Esophagus muscularis mucosa (tissue), 4 donors: ENCODE results near the gene ZC2HC1B. TPM values are rescaled to one million over a fixed set of nuclear protein-coding genes. Genes with fewer than 3 reads are reported as not detected.

Experiments
- DNase-seq: peaks from one replicate; pipeline ENCODE4 v3.0.0-alpha.2; 2017; ENCODE audit errors: extremely low spot score
- H3K27ac ChIP-seq, 4 donors: fragments of 200-600 bp; sonication (generic); replicated peaks in 1 of 4; 1 replicate in 3 of 4; 2 replicates in 1 of 4; pipeline ENCODE4 v1.5.1; 2016 to 2019; ENCODE audit warnings: mild to moderate bottlenecking in 1 of 4
- H3K27me3 ChIP-seq, 4 donors: fragments of 200-600 bp; sonication (generic); one replicate each; pipeline versions ENCODE4 v1.5.1 to v1.6.0; 2016 to 2019
- H3K36me3 ChIP-seq, 4 donors: fragments of 200-600 bp; sonication (generic); one replicate each; pipeline ENCODE4 v1.5.1; 2016 to 2019
- H3K4me1 ChIP-seq, 4 donors: fragments of 200-600 bp; sonication (generic); one replicate each; pipeline ENCODE4 v1.5.1; 2016 to 2019
- H3K4me3 ChIP-seq, 4 donors: fragments of 200-600 bp; sonication (generic); 1 replicate in 2 of 4; 2 replicates in 2 of 4; pipeline ENCODE4 v1.5.1; 2016 to 2019; ENCODE audit warnings: mild to moderate bottlenecking in 4 of 4, moderate library complexity in 1 of 4
- H3K9me3 ChIP-seq, 4 donors: fragments of 200-600 bp; sonication (generic); 1 replicate in 3 of 4; 2 replicates in 1 of 4; pipeline ENCODE4 v1.5.1; 2016 to 2019
- EP300 ChIP-seq: sonication (generic); formaldehyde crosslinking; IDR thresholded peaks from one replicate; pipeline ENCODE4 v1.6.1; 2017; ENCODE audit warnings: antibody characterized with exemption
- POLR2A ChIP-seq: fragments of 450-650 bp; IDR thresholded peaks from one replicate; pipeline ENCODE4 v1.6.1; 2017; ENCODE audit warnings: antibody characterized with exemption, moderate library complexity, mild to moderate bottlenecking, low read depth
- POLR2AphosphoS5 ChIP-seq, 2 donors: sonication (generic); formaldehyde crosslinking; IDR thresholded peaks; one replicate each; pipeline ENCODE4 v1.6.1; 2017; ENCODE audit warnings: antibody characterized with exemption in 2 of 2
- WGBS: methylation state at CpG from one replicate; pipeline ENCODE4 v1.1.5; 2018; 5-methylcytosine and 5-hydroxymethylcytosine counted together
- intact Hi-C: fragments of 100-400 bp; cut with DNase I; formaldehyde crosslinking; loops from one replicate; pipeline ENCODE4 v1.15.1; 2023
- total RNA-seq, 4 donors: library from RNA; depleted of rRNA; stranded (reverse); fragments of >200 nt; gene quantifications; one replicate each; pipeline versions ENCODE4 v1.1.0 to v1.2.1, GENCODE V29; 2016
- TF ChIP-seq, protein P1 (sequence below), 3 experiments: fragments of 200-600 bp in 2 of 3; fragments of 450-650 bp in 1 of 3; sonication (generic) in 2 of 3; IDR thresholded peaks; one replicate each; pipeline ENCODE4 v1.5.1; 2017 to 2019; ENCODE audit warnings: antibody characterized with exemption in 3 of 3, mild to moderate bottlenecking in 2 of 3, moderate library complexity in 1 of 3

Gene ZC2HC1B
- total RNA-seq, 4 donors from 2014 or later = not detected

DNA sequence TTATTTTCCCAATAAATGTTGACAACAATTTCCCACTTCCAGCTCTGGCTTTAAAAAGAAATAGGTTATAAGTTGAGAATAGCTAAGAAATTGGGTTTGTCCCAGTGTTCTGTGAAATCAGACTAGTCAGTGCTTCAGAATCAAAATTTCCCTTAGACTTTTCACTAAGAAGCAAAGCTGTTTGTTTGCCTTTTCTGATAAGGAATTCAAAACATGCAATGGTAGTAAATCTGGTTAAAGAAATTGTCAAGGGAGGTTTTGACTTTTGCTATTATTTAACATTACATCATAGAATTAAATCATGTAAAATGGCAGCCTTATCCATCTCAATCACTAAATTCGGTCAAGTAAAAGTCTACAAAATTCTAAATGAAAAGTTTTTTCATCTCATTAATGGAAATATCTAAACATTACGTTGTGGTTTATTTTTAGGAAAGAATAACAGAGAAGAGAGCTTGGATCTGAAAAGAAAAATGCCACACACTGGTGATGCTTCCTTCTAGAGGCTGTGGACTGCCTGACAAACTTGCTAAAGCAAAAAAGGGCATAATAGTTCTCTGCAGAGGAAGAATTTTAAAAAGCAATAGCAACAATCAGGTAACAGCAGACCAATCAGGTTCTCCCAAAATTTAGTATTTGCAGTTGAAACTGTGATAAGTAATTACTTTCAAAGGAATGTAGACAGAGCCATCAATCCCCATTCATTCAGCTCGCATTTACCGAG lies 107.4 kb downstream of the ZC2HC1B start:
- H3K4me1 ChIP-seq = peaks cover 0 to 8% (median 2%) of the 10 kb centered on the region in 4 donors
- H3K27ac ChIP-seq = no peak overlapping the region
- no peak for DNase-seq
- intact Hi-C loops = no loop called here
- H3K27me3 ChIP-seq = no peaks in the 10 kb centered on the region
- no peak for TF ChIP-seq POLR2A
- 54% methylated on average over 4 of the region's 4 CpGs for WGBS
- H3K4me3 ChIP-seq = no peak overlapping the region
- H3K9me3 ChIP-seq = no peaks in the 10 kb centered on the region
- H3K36me3 ChIP-seq = no peaks in the 10 kb centered on the region

DNA sequence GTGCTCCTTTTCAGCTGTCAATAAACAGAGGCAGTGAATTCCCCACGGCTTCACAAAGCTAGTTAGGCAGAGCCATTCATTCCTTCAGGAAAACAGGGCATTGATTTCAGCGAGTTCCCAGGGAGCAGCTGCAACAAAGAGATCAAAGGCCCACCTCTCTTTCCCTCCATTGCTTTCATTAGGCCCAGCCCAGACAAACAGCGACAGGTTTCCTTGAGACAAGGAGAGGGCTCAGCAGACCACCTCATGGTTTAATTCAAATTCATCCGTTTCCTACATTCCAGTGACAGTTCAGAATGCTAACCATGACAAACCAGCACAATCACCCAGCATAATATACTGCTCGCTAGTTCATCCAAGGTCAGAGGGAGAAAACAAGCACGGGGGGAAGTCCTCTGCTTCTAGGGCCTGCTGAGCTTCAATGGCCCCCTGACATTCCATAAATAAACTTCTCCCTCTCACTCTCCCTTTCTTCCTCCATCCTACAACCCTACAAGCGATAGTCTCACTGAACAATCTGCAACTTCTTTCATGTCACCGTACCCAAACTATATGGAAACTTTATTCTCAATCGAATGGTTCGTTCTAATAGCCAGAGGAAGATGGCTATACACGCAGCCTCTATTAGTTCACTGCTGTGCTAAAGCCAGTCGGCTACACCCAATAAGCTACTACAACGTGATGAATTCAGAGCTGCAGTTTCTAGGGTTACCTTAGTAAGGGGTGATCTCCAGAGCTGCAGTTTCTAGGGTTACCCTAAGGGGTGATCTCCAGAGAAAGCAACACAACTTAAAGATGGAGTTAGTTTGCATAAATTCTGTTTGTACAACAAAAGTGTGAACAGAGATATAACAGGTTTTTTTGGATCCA lies 109.1 kb downstream of the ZC2HC1B start:
- Histone ChIP-seq H3K4me3 (no peak overlapping the region), H3K36me3 (no peaks in the 10 kb centered on the region), H3K27me3 (no peaks in the 10 kb centered on the region), H3K9me3 (no peaks in the 10 kb centered on the region), H3K4me1 (peaks cover 0 to 8% (median 2%) of the 10 kb centered on the region in 4 donors), H3K27ac (no peak overlapping the region)
- DNase-seq = no peak
- no peak for TF ChIP-seq POLR2AphosphoS5 (IDR thresholded peaks at IDR 0.05)
- WGBS = 74% methylated on average over 13 of the region's 13 CpGs
- intact Hi-C loops = no loop called here

DNA sequence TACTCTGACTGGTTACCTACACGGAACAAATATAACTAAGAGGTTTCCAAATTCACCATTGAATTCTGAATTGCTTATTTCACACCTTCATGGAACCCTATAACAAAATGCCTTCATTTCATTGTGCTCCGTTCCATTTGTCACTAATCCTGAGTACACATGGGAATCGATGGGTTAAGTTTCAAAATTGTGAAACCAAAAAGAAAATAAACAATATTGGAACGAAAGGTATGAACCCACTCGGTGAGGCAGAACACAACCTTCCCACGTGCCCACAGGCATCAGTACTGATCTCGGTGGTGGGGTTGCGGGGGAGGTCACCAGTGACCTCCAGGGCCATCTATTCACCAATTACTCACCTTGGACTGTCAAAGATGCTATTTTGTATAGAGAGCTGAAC lies 109.8 kb downstream of the ZC2HC1B start:
- Histone ChIP-seq H3K27ac (no peak overlapping the region), H3K4me1 (peaks cover 0 to 8% (median 0%) of the 10 kb centered on the region in 4 donors), H3K36me3 (no peaks in the 10 kb centered on the region), H3K27me3 (no peaks in the 10 kb centered on the region), H3K9me3 (no peaks in the 10 kb centered on the region), H3K4me3 (no peak overlapping the region)
- DNase-seq = no peak
- 64% methylated on average over 8 of the region's 8 CpGs for WGBS
- intact Hi-C loops = no loop called here
- TF ChIP-seq EP300 = no peak
- TF ChIP-seq, protein P1, sequence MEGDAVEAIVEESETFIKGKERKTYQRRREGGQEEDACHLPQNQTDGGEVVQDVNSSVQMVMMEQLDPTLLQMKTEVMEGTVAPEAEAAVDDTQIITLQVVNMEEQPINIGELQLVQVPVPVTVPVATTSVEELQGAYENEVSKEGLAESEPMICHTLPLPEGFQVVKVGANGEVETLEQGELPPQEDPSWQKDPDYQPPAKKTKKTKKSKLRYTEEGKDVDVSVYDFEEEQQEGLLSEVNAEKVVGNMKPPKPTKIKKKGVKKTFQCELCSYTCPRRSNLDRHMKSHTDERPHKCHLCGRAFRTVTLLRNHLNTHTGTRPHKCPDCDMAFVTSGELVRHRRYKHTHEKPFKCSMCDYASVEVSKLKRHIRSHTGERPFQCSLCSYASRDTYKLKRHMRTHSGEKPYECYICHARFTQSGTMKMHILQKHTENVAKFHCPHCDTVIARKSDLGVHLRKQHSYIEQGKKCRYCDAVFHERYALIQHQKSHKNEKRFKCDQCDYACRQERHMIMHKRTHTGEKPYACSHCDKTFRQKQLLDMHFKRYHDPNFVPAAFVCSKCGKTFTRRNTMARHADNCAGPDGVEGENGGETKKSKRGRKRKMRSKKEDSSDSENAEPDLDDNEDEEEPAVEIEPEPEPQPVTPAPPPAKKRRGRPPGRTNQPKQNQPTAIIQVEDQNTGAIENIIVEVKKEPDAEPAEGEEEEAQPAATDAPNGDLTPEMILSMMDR (IDR thresholded peaks at IDR 0.05) = no peak
- TF ChIP-seq POLR2A = no peak
- no peak for TF ChIP-seq POLR2AphosphoS5 (IDR thresholded peaks at IDR 0.05)

DNA sequence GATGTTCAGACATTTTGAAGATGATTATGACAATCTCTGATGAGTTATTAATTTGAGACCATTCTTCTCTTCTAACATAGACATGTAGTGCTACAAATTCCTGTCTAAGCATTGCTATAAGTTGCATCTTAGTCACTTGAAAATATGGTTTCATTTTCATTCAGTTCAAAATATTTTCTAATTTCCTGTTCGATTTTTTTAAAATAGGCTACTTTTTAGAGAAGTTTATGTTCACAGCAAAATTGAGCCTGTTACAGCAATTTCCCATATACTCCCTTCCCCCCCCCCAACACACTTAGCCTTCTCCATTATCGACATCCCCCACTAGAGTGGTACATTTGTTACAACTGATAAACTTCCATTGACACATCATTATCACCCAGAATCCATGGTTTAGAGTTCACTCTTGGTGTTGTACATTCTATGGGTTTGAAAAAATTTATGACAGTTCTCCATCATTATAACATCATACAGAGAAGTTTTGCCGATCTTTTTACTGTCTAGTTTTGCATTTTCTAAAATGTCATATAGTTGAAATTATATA lies 112.6 kb downstream of the ZC2HC1B start:
- no peaks in the 10 kb centered on the region for H3K9me3 ChIP-seq
- no peak overlapping the region for H3K4me3 ChIP-seq
- 77% methylated on average over 3 of the region's 3 CpGs for WGBS
- no peaks in the 10 kb centered on the region for H3K36me3 ChIP-seq
- TF ChIP-seq EP300 = no peak
- no peak for TF ChIP-seq POLR2A
- TF ChIP-seq, protein P1 (IDR thresholded peaks at IDR 0.05) = no peak
- TF ChIP-seq POLR2AphosphoS5 (IDR thresholded peaks at IDR 0.05) = no peak
- DNase-seq = no peak
- intact Hi-C loops = no loop called here
- H3K27me3 ChIP-seq = no peaks in the 10 kb centered on the region
- peaks cover 0 to 5% (median 0%) of the 10 kb centered on the region in 4 donors for H3K4me1 ChIP-seq
- no peak overlapping the region for H3K27ac ChIP-seq

DNA sequence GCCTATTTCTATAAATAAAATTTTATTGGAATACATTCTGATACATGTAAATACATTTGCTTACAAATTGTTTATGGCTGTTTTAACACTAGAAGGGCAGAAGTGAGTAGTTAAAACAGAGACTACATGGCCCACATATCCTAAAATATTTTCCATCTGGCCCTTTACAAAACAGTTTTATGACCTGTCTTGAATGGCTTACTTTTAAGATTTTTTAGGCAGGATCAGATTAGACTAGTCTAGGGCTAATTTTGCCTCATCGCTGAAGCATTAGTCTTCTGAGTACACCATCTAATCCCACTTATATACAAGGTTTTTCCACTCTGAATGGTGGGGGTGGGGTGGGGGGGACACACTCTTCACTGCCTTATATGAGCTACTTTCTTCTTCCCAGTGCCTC lies 116.6 kb downstream of the ZC2HC1B start:
- 100% methylated on average over 1 of the region's 1 CpG for WGBS
- no peaks in the 10 kb centered on the region for H3K36me3 ChIP-seq
- no peak for TF ChIP-seq EP300
- TF ChIP-seq, protein P1 (IDR thresholded peaks at IDR 0.05) = no peak
- TF ChIP-seq POLR2AphosphoS5 (IDR thresholded peaks at IDR 0.05) = no peak
- TF ChIP-seq POLR2A = no peak
- no peaks in the 10 kb centered on the region for H3K27me3 ChIP-seq
- no peaks in the 10 kb centered on the region for H3K4me1 ChIP-seq
- H3K4me3 ChIP-seq = no peak overlapping the region
- no peaks in the 10 kb centered on the region for H3K9me3 ChIP-seq
- H3K27ac ChIP-seq = no peak overlapping the region
- intact Hi-C loops = no loop called here
- no peak for DNase-seq
